IMR-90 (cell line): ENCODE results near the gene TRIM46. TPM values are rescaled to one million over a fixed set of nuclear protein-coding genes. Genes with fewer than 3 reads are reported as not detected.

Source experiments
- ATAC-seq: fragments of 200-7000 bp; cut with Tn5 transposase; 2 replicates; pipeline ENCODE4 v1.9.1; 2020; ENCODE audit warnings: low read depth, mild to moderate bottlenecking, moderate library complexity
- BruUV-seq: library from RNA; stranded (reverse); fragments of 400-500 nt; replicated peaks from 2 replicates; lab custom pipeline; 2021; lab: Mats Ljungman, UMichigan
- CTCF ChIA-PET: fragments of 300-600 bp; formaldehyde crosslinking; extraction: SDS; loops from one replicate; lab custom pipeline; 2021; ENCODE audit warnings: antibody characterized with exemption; lab: Yijun Ruan, JAX
- POLR2A ChIA-PET: fragments of 300-600 bp; sonication (Branson Sonifier 250); formaldehyde crosslinking; loops from one replicate; lab custom pipeline; 2022; ENCODE audit warnings: antibody characterized with exemption; ENCODE audit not compliant: unreplicated experiment; lab: Charles Lee
- DNase-seq: peaks from one replicate; pipeline ENCODE4 v3.0.0; 2013
- H2AFZ ChIP-seq: replicated peaks from 2 replicates; pipeline ENCODE3; 2013; ENCODE audit warnings: low read length, mild to moderate bottlenecking; ENCODE audit not compliant: poor library complexity
- H2AK5ac ChIP-seq: 2 replicates; pipeline ENCODE4 v1.6.1; 2013; ENCODE audit warnings: low read depth, low read length, inconsistent platforms
- H2AK9ac ChIP-seq: replicated peaks from 2 replicates; pipeline ENCODE3; 2013; ENCODE audit warnings: mild to moderate bottlenecking, low read depth, low read length, moderate library complexity; ENCODE audit not compliant: poor library complexity
- H2BK120ac ChIP-seq: 2 replicates; pipeline ENCODE4 v1.6.1; 2013; ENCODE audit warnings: low read depth, low read length, inconsistent platforms
- H2BK15ac ChIP-seq: 3 replicates; pipeline ENCODE4 v1.6.1; 2013; ENCODE audit warnings: low read depth, low read length, inconsistent platforms
- H2BK20ac ChIP-seq: 2 replicates; pipeline ENCODE4 v1.6.1; 2013; ENCODE audit warnings: low read depth, mild to moderate bottlenecking, inconsistent platforms, low read length, moderate library complexity
- H2BK5ac ChIP-seq: 2 replicates; pipeline ENCODE4 v1.6.1; 2013; ENCODE audit warnings: mild to moderate bottlenecking, low read depth, low read length, inconsistent platforms; ENCODE audit not compliant: poor library complexity, severe bottlenecking
- H3K14ac ChIP-seq: replicated peaks from 2 replicates; pipeline ENCODE4 v1.6.1; 2013; ENCODE audit warnings: low read depth, low read length, inconsistent platforms
- H3K18ac ChIP-seq: 2 replicates; pipeline ENCODE4 v1.6.1; 2013; ENCODE audit warnings: low read depth, low read length, control low read depth
- H3K23ac ChIP-seq: 2 replicates; pipeline ENCODE4 v1.6.1; 2013; ENCODE audit warnings: low read depth, low read length, inconsistent platforms
- H3K27ac ChIP-seq: 2 replicates; pipeline ENCODE4 v1.5.1; 2013; ENCODE audit warnings: mild to moderate bottlenecking, control low read depth, low read length; ENCODE audit not compliant: insufficient read depth
- H3K27me3 ChIP-seq: 2 replicates; pipeline ENCODE4 v1.6.1; 2013; ENCODE audit warnings: low read length; ENCODE audit not compliant: control insufficient read depth, insufficient read depth
- H3K36me3 ChIP-seq: 2 replicates; pipeline ENCODE4 v1.6.1; 2013; ENCODE audit warnings: low read length, mixed read lengths; ENCODE audit not compliant: control insufficient read depth, insufficient read depth
- H3K4ac ChIP-seq: 2 replicates; pipeline ENCODE4 v1.6.1; 2013; ENCODE audit warnings: low read depth, low read length, inconsistent platforms
- H3K4me1 ChIP-seq: 2 replicates; pipeline ENCODE4 v1.6.1; 2013; ENCODE audit warnings: low read length, mixed read lengths; ENCODE audit not compliant: control insufficient read depth, insufficient read depth
- H3K4me2 ChIP-seq: 2 replicates; pipeline ENCODE4 v1.6.1; 2013; ENCODE audit warnings: low read depth, mild to moderate bottlenecking, control low read depth, low read length, moderate library complexity
- H3K4me3 ChIP-seq: 2 replicates; pipeline ENCODE4 v1.5.1; 2013; ENCODE audit warnings: low read depth, mild to moderate bottlenecking, control low read depth, low read length, moderate library complexity; ENCODE audit not compliant: insufficient read depth
- H3K56ac ChIP-seq: 2 replicates; pipeline ENCODE4 v1.6.1; 2013; ENCODE audit warnings: low read length, inconsistent platforms; ENCODE audit not compliant: insufficient read depth; ENCODE audit errors: extremely low read depth
- H3K79me1 ChIP-seq, 2 experiments: 2 replicates each; pipeline ENCODE4 v1.6.1; 2013; ENCODE audit warnings: low read length in 2 of 2, inconsistent platforms in 1 of 2, low read depth in 1 of 2
- H3K9ac ChIP-seq: 2 replicates; pipeline ENCODE4 v1.6.1; 2013; ENCODE audit warnings: low read depth, low read length, control low read depth
- H3K9me1 ChIP-seq: 2 replicates; pipeline ENCODE4 v1.6.1; 2013; ENCODE audit warnings: low read length, inconsistent platforms; ENCODE audit not compliant: insufficient read depth
- H3K9me3 ChIP-seq: 2 replicates; pipeline ENCODE4 v1.6.1; 2013; ENCODE audit warnings: low read length; ENCODE audit not compliant: control insufficient read depth, insufficient read depth
- H4K20me1 ChIP-seq: 2 replicates; pipeline ENCODE4 v1.6.1; 2013; ENCODE audit warnings: low read length, inconsistent platforms; ENCODE audit not compliant: insufficient read depth
- H4K5ac ChIP-seq: 2 replicates; pipeline ENCODE4 v1.6.1; 2013; ENCODE audit warnings: mild to moderate bottlenecking, low read depth, low read length, control low read depth
- H4K8ac ChIP-seq, 2 experiments: 2 replicates each; pipeline ENCODE4 v1.6.1; 2013; ENCODE audit warnings: low read depth in 2 of 2, low read length in 2 of 2, control low read depth in 1 of 2, inconsistent platforms in 1 of 2
- H4K91ac ChIP-seq: 2 replicates; pipeline ENCODE4 v1.6.1; 2013; ENCODE audit warnings: low read depth, low read length, inconsistent platforms; ENCODE audit not compliant: insufficient read depth
- BHLHE40 ChIP-seq: fragments of 150-350 bp; IDR thresholded peaks from 2 replicates; pipeline ENCODE4 v1.6.1; 2016; ENCODE audit warnings: mild to moderate bottlenecking, low read depth, low read length
- CEBPB ChIP-seq: IDR thresholded peaks from 2 replicates; pipeline ENCODE4 v1.6.1; 2012; ENCODE audit warnings: low read depth, low read length, improper control_type of control experiment
- CHD1 ChIP-seq: IDR thresholded peaks from 2 replicates; pipeline ENCODE4 v1.6.1; 2012; ENCODE audit warnings: low read depth, low read length, improper control_type of control experiment
- CTCF ChIP-seq: conservative IDR thresholded peaks from 2 replicates; pipeline ENCODE4 v1.5.1; 2012; ENCODE audit warnings: mild to moderate bottlenecking, low read depth, low read length, improper control_type of control experiment
- ELK1 ChIP-seq: fragments of 150-350 bp; IDR thresholded peaks from 2 replicates; pipeline ENCODE4 v1.6.1; 2016; ENCODE audit warnings: low read depth, mild to moderate bottlenecking, low read length, moderate library complexity, borderline replicate concordance
- FOS ChIP-seq: fragments of 150-350 bp; IDR thresholded peaks from 2 replicates; pipeline ENCODE4 v1.6.1; 2016; ENCODE audit warnings: low read depth, low read length
- MAFK ChIP-seq: IDR thresholded peaks from 2 replicates; pipeline ENCODE4 v1.6.1; 2012; ENCODE audit warnings: low read depth, low read length, improper control_type of control experiment
- MAZ ChIP-seq: IDR thresholded peaks from 2 replicates; pipeline ENCODE4 v1.6.1; 2012; ENCODE audit warnings: low read depth, mild to moderate bottlenecking, low read length, improper control_type of control experiment, moderate library complexity, borderline replicate concordance
- MXI1 ChIP-seq: IDR thresholded peaks from 2 replicates; pipeline ENCODE4 v1.6.1; 2012; ENCODE audit warnings: low read depth, mild to moderate bottlenecking, low read length, moderate library complexity, borderline replicate concordance
- NFE2L2 ChIP-seq: fragments of 150-350 bp; IDR thresholded peaks from 2 replicates; pipeline ENCODE4 v1.6.1; 2016; ENCODE audit warnings: low read depth, mild to moderate bottlenecking, low read length
- POLR2A ChIP-seq: IDR thresholded peaks from 2 replicates; pipeline ENCODE4 v1.6.1; 2012; ENCODE audit warnings: mild to moderate bottlenecking, low read depth, low read length
- RAD21 ChIP-seq: IDR thresholded peaks from 2 replicates; pipeline ENCODE4 v1.6.1; 2012; ENCODE audit warnings: low read length, improper control_type of control experiment
- RCOR1 ChIP-seq: IDR thresholded peaks from 2 replicates; pipeline ENCODE4 v1.6.1; 2012; ENCODE audit warnings: mild to moderate bottlenecking, low read length, improper control_type of control experiment; ENCODE audit not compliant: insufficient replicate concordance
- RFX5 ChIP-seq: IDR thresholded peaks from 2 replicates; pipeline ENCODE4 v1.8.0; 2012; ENCODE audit warnings: low read depth, mild to moderate bottlenecking, low read length, moderate library complexity
- SMC3 ChIP-seq: fragments of 150-350 bp; IDR thresholded peaks from 2 replicates; pipeline ENCODE4 v1.6.1; 2016; ENCODE audit warnings: low read depth, mild to moderate bottlenecking, antibody characterized with exemption, low read length, moderate library complexity
- USF2 ChIP-seq: fragments of 150-350 bp; IDR thresholded peaks from 2 replicates; pipeline ENCODE4 v1.6.1; 2017; ENCODE audit warnings: mild to moderate bottlenecking, antibody characterized with exemption, low read length, low read depth
- WGBS, 2 experiments: methylation state at CpG; one replicate each; pipeline versions ENCODE4 v1.1.5 to v1.1.7; 2013; ENCODE audit warnings: missing lambda C conversion rate in 2 of 2; ENCODE audit not compliant: insufficient read length in 1 of 2; ENCODE audit errors: extremely low coverage in 2 of 2; 5-methylcytosine and 5-hydroxymethylcytosine counted together
- dilution Hi-C: fragments of 300-500 bp; cut with HindIII; formaldehyde crosslinking; loops from one replicate; pipeline ENCODE4 v1.14.3; 2018; ENCODE audit warnings: low sequenced_read_pairs; ENCODE audit not compliant: unreplicated experiment
- in situ Hi-C: fragments of 300-500 bp; cut with MboI; formaldehyde crosslinking; loops from 3 replicates; pipeline ENCODE4 v1.14.3; 2019; ENCODE audit warnings: low sequenced_read_pairs, inconsistent platforms, mixed read lengths
- intact Hi-C: fragments of 100-400 bp; cut with micrococcal nuclease; formaldehyde crosslinking; loops from 2 replicates; pipeline ENCODE4 v1.10.0; 2022
- polyA plus RNA-seq, 3 experiments: library from polyadenylated mRNA; depleted of rRNA; stranded (reverse); fragments of >200 nt; gene quantifications; 2 replicates each; pipeline ENCODE4 v1.2.3, GENCODE V29; 2012; ENCODE audit warnings: low replicate concordance in 1 of 3
- total RNA-seq: library from RNA; depleted of rRNA; stranded (reverse); fragments of >200 nt; gene quantifications from 2 replicates; pipeline ENCODE4 v1.2.3, GENCODE V29; 2012

Gene TRIM46
- total and polyA plus RNA-seq, 2 of the 4 experiments (the other 2 are of a cell fraction), result 2.3 to 6.2 TPM

- no peak overlapping the region for H4K91ac ChIP-seq
- no peak overlapping the region for H2BK20ac ChIP-seq
- no peaks in the 10 kb centered on the region for H3K9me3 ChIP-seq
- H2AFZ ChIP-seq, result no peak overlapping the region
- H4K8ac ChIP-seq, result no peak overlapping the region
- dilution Hi-C loops, result no loop called here
- no peak overlapping the region for H4K5ac ChIP-seq
- POLR2A ChIA-PET, result no interaction called here
- H3K14ac ChIP-seq, result no peak overlapping the region
- H3K27ac ChIP-seq, result no peak overlapping the region
- H3K4me3 ChIP-seq, result no peak overlapping the region
- H3K27me3 ChIP-seq, result no peaks in the 10 kb centered on the region
- H3K9ac ChIP-seq, result no peak overlapping the region
- no peak overlapping the region for H3K23ac ChIP-seq
- H3K9me1 ChIP-seq, result no peaks in the 10 kb centered on the region
- intact Hi-C loops, result no loop called here
- H2AK9ac ChIP-seq, result no peak overlapping the region
- H3K4ac ChIP-seq, result no peak overlapping the region
- H3K18ac ChIP-seq, result no peak overlapping the region
- H4K20me1 ChIP-seq, result no peaks in the 10 kb centered on the region
- in situ Hi-C loops, result no loop called here
- no peak overlapping the region for H3K4me2 ChIP-seq
- BruUV-seq, result no TSS peak
- H2BK15ac ChIP-seq, result no peak overlapping the region
- no peak; the same call in 1 of the 2 replicates for ATAC-seq
- WGBS, 2 experiments, result 70% methylated on average over 5 of the region's 14 CpGs; no CpG with 5 or more reads in 1 of the 2 experiments
- H2BK5ac ChIP-seq, result no peak overlapping the region
- no peak for TF ChIP-seq CHD1
- TF ChIP-seq MAFK, result no peak
- no peak for TF ChIP-seq ELK1
- TF ChIP-seq RAD21, result no peak
- TF ChIP-seq CEBPB, result no peak
- TF ChIP-seq CTCF, result no peak
- no peak for TF ChIP-seq RCOR1
- TF ChIP-seq RFX5, result no peak
- TF ChIP-seq USF2, result no peak
- TF ChIP-seq BHLHE40, result no peak
- no peak for TF ChIP-seq POLR2A
- no peak for TF ChIP-seq NFE2L2
- no peak for TF ChIP-seq FOS
- TF ChIP-seq MAZ, result no peak
- no peak for TF ChIP-seq MXI1
- TF ChIP-seq SMC3, result no peak
- DNase-seq, result no peak
- no peak overlapping the region for H2BK120ac ChIP-seq
- H3K79me1 ChIP-seq, result no peaks in the 10 kb centered on the region
- H3K36me3 ChIP-seq, result peaks cover 10% of the 10 kb centered on the region
- no peaks in the 10 kb centered on the region for H3K4me1 ChIP-seq
- CTCF ChIA-PET, result no interaction called here
- no peak overlapping the region for H3K56ac ChIP-seq
- no peak overlapping the region for H2AK5ac ChIP-seq
Observed at GRCh38 chr1:155186794-155187455, 13.3 kb downstream of the TRIM46 start.
